Tongue (tissue), 2 donors: ENCODE results near the gene ZMYM4. TPM values are rescaled to one million over a fixed set of nuclear protein-coding genes. Genes with fewer than 3 reads are reported as not detected.
"Not testable (repeated sequence)": the region's sequence is repeated elsewhere in the genome, so short reads cannot be mapped to it uniquely, and the experiment has no call there.

Experiments used
- DNase-seq: peaks from one replicate; pipeline ENCODE4 v3.0.0-alpha.2; 2015
- total RNA-seq: library from RNA; depleted of rRNA; stranded (reverse); fragments of >200 nt; gene quantifications from one replicate; pipeline ENCODE4 v1.2.3, GENCODE V29; 2014

Gene ZMYM4
- total RNA-seq, result 54.4 TPM

- DNase-seq, result peak; percentile 99
Observed at GRCh38 chr1:35268282-35269200, at the start of gene ZMYM4. Gene ZMYM4 (plus strand): TSS chr1:35268709. CDS start chr1:35269047, 338 bp downstream.

- DNase-seq, result no peak
Observed at GRCh38 chr1:35220976-35221375, 47.5 kb upstream of the ZMYM4 start.

GRCh38 chr1:35222322-35223083 lies 46.0 kb upstream of the ZMYM4 start:
- peak; percentile 43 for DNase-seq

GRCh38 chr1:35223084-35223630 lies 45.4 kb upstream of the ZMYM4 start:
- DNase-seq, result no peak

GRCh38 chr1:35226546-35226945 lies 42.0 kb upstream of the ZMYM4 start:
- DNase-seq, result no peak

GRCh38 chr1:35229587-35230360 lies 38.7 kb upstream of the ZMYM4 start:
- DNase-seq, result no peak

GRCh38 chr1:35231287-35231686 lies 37.2 kb upstream of the ZMYM4 start:
- DNase-seq, result no peak

- not testable (repeated sequence) for DNase-seq
Observed at GRCh38 chr1:35236772-35237171, 31.7 kb upstream of the ZMYM4 start.

GRCh38 chr1:35243691-35244090 lies 24.8 kb upstream of the ZMYM4 start:
- no peak for DNase-seq

- no peak for DNase-seq
Observed at GRCh38 chr1:35247256-35247655, 21.3 kb upstream of the ZMYM4 start.

- DNase-seq, result no peak
Observed at GRCh38 chr1:35253941-35254340, 14.6 kb upstream of the ZMYM4 start.

GRCh38 chr1:35255276-35255675 lies 13.2 kb upstream of the ZMYM4 start:
- DNase-seq, result no peak

GRCh38 chr1:35259561-35259960 lies 8.9 kb upstream of the ZMYM4 start:
- DNase-seq, result no peak

- DNase-seq, result no peak
Observed at GRCh38 chr1:35261412-35262120, 6.9 kb upstream of the ZMYM4 start.

GRCh38 chr1:35264035-35264434 lies 4.5 kb upstream of the ZMYM4 start:
- no peak for DNase-seq

- peak; percentile 9 for DNase-seq
Observed at GRCh38 chr1:35264871-35265270, 3.6 kb upstream of the ZMYM4 start.

GRCh38 chr1:35266306-35266705 lies 2.2 kb upstream of the ZMYM4 start:
- no peak for DNase-seq

GRCh38 chr1:35269201-35269988 lies 886 bp downstream of the ZMYM4 start:
- peak; percentile 10 for DNase-seq

- DNase-seq, result no peak
Observed at GRCh38 chr1:35269989-35270289, 1.4 kb downstream of the ZMYM4 start.

- DNase-seq, result no peak
Observed at GRCh38 chr1:35270836-35271235, 2.3 kb downstream of the ZMYM4 start.

GRCh38 chr1:35274197-35274596 lies 5.7 kb downstream of the ZMYM4 start:
- no peak for DNase-seq
